NCI-H1694 (cell line): ENCODE measurements around the gene ZNF138.
"Not testable (repeated sequence)": the region's sequence is repeated elsewhere in the genome, so short reads cannot be mapped to it uniquely, and the experiment has no call there.

Experiments used
- DNase-seq: peaks from one replicate; lab custom pipeline; 2025; lab: John Stamatoyannopoulos, UW

Gene ZNF138

GRCh38 chr7:64794171-64794844 is at the start of gene ZNF138:
Gene ZNF138, plus strand, starts transcription at chr7:64794428. Its CDS starts 141 bp downstream, at chr7:64794569.
- DNase-seq: peak; percentile 95

DNA sequence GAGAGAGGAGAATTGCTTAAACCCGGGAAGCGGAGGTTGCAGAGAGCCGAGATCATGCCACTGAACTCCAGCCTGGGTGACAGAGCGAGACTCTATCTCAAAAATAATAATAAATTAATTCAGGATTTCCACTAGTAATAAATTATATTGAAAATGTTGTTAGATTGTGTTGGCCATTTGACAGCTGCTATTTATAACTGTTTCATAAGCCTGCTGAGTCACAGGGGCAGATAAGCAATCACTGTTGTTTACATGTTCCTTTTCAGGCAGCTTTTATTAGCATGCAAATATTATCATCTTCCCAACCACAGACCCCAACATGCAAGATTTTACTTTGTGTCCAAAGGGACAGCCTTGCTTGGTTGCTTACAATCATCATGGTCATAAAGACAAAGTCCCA is 49.5 kb upstream of the ZNF138 start:
- no peak for DNase-seq

DNA sequence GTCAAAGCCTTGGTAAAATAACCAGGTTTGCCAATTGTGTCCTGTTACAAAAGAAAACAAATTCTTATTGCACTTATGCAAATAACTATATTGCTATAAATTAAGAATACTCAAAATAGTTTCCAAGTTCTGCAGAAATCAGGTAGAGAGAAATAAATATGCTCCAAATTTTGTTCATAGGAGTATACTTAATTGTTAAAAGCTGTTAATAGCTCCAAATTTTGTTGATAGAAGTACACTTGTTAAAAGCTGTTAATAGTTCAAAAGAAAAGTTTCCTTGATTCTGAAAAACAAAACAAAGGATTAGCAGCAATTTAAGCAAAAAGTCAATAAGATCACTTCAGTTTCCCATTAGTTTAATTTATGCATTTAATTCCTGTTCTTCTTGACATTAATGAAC is 46.4 kb upstream of the ZNF138 start:
- DNase-seq: no peak

DNA sequence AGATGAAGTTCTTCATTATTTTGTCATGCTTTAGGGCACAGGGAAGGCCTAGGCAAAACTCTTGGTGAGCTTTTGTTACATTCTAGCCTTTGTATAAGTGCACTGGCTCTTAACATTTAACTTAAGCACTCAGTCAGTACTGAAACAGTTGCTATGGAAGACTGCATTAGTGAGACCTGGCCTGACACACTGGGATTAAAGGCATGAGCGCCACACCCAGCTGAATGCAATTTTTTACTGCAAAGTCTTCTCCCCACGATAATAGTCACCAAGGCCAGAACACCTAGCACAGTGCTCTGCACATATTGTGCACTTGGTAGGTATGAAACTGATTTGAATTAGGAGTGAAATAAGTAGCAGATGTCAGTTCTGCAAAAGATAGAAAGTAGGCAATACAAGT is 41.2 kb upstream of the ZNF138 start:
- DNase-seq: no peak

- DNase-seq: no peak
Measured at GRCh38 chr7:64755865-64756264, 38.4 kb upstream of the ZNF138 start.

DNA sequence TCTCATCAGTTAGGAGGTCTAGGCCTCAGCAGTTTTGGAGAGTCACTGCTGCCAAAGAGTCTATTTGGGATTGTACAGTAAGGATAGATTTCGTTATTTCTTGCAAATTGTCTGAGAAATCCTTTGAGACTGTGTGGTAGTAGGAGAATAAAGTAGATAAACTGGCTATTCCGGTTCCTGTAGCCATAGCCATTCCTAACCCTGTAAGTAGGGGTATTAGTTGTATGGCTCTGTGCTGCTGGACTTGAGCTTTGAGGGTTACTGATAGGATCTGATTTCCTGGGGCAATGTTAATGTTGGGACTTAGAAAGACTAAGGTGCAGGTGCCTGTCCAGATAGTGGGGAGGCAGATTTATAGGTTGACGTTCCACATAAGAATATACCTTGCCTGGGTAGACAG is 36.1 kb upstream of the ZNF138 start:
- DNase-seq: no peak

- no peak for DNase-seq
Measured at GRCh38 chr7:64768824-64769223, 25.4 kb upstream of the ZNF138 start.

- no peak for DNase-seq
Measured at GRCh38 chr7:64774204-64774842, 19.9 kb upstream of the ZNF138 start.

DNA sequence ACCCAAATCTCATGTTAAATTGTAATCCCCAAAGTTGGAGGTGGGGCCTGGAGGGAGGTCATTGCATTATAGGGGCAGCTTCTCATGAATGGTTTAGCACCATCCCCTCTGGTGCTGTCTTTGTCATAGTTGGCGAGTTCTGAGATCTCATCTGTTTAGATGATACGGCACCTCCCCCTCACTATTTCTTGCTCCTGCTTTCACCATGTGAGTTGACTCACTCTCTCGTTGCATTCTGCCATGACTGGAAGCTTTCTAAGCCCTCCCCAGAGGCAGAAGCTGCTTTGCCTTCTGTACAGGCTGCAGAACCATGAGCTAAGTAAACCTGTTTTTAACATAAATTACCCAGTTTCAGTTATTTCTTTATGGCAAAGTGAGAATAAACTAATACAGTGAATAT is 18.9 kb upstream of the ZNF138 start:
- DNase-seq: no peak

- DNase-seq: not testable (repeated sequence)
Measured at GRCh38 chr7:64784842-64785241, 9.4 kb upstream of the ZNF138 start.

DNA sequence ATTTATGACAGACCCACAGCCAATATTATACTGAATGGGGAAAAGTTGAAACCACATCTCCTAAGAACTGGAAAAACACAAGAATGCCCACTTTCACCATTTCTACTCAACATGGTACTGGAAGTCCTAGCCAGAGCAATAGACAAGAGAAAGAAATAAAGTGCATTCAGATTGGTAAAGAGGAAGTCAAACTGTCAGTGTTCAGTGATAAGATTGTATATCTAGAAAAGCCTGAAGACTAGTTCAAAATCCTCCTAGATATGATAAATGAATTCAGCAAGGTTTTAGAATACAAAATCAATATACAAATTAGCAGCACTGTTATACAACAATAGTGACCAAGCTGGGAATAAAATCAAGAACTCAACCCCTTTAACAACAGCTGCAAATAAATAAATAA is 6.9 kb upstream of the ZNF138 start:
- no peak for DNase-seq

GRCh38 chr7:64789241-64789640 is 5.0 kb upstream of the ZNF138 start:
- not testable (repeated sequence) for DNase-seq

DNA sequence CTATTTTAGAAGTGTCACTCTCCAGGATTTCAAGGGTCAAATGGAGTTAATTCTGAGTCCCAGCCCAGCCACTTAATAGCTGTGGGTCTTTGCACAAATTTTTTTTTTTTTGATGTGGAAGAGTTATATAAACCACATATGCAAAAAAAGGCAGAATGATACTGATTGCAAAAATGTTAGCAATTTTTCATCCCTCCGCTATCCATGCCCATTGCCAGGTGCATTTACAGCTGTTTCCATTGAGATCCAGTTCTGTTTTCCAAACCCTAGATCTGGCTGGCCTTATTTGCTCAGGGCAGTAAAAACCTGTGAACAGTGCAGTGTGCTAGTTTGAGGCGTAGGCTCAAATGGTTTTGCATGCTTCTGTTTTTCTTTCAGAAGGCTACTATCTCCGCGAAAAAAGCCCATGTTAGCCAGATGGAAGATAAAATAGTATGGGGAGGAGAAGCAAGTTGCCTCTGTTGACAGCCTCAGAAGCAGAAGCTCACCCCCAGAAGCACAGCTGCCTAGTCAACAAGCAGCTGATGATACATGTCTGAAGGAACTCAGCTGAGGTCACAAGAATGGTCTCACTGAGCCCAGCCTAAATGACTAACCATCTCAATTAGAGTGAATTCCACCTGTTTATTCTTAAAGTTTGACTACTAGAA is 997 bp upstream of the ZNF138 start:
- DNase-seq: no peak

GRCh38 chr7:64795176-64795575 is 948 bp downstream of the ZNF138 start:
- no peak for DNase-seq

GRCh38 chr7:64799169-64799568 is 4.9 kb downstream of the ZNF138 start:
- DNase-seq: not testable (repeated sequence)

DNA sequence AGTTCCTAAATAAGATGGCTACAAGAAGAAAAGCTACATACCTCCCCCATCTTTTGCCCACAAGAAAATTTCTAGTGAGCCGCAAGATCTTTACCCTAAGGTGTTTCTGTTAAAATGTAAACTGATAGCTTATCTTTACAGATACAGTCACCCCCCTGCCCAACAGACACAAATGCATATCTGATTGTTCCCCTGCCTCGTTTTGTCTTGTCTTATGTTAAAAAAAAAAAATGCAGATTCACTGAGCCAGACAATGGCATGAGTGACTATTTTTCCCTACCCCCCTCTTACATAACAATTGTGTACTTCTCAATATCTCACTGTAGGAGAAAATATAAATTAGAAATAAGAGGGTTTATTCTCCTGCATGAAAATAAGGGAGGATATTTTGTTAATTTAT is 8.5 kb downstream of the ZNF138 start:
- DNase-seq: no peak

DNA sequence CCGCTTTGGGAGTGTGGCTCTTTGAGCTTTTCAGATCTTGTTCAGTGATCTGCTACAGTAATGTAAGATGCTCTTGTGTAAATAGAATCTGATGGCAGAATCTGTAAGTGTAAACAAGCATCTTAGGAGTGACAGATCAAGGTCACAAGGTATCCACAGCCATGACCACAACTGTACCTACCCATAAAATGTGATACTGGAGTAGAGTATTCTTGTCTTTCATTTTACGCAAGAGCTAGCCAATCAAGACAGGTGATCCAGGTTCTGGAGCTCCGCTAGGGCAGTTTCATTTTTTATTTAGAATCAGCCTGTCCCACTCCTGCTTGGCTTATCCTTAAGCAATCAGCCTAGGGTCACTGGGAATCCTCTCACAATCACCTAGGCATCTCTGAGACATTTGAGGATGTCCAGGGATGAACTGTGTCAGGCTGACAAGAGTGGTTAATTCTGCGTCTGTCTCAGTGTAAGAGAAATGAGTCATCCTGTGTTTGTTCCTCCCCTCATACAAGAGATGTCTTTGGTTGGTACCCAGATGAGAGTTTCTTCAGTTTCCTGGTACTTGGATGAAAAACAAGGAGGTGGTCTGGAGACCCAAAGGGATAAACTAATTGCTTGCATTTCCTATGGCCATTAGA is 13.6 kb downstream of the ZNF138 start:
- no peak for DNase-seq

- DNase-seq: no peak
Measured at GRCh38 chr7:64811767-64812166, 17.5 kb downstream of the ZNF138 start.

GRCh38 chr7:64830926-64831325 is 36.7 kb downstream of the ZNF138 start:
- no peak for DNase-seq

DNA sequence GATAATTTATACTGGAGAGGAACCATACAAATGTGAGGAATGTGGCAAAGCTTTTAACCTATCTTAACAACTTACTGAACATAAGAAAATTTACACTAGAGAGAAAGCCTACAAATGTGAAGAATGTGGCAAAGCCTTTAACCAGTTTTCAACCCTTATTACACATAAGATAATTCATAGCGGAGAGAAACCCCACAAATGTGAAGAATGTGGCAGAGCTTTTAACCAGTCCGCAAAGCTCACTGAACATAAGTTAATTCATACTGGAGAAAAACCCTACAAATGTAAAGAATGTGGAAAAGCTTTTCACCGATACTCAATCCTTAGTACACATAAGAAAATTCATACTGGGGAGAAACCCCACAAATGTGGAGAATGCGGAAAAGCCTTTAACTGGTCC is 37.9 kb downstream of the ZNF138 start:
- DNase-seq: no peak

DNA sequence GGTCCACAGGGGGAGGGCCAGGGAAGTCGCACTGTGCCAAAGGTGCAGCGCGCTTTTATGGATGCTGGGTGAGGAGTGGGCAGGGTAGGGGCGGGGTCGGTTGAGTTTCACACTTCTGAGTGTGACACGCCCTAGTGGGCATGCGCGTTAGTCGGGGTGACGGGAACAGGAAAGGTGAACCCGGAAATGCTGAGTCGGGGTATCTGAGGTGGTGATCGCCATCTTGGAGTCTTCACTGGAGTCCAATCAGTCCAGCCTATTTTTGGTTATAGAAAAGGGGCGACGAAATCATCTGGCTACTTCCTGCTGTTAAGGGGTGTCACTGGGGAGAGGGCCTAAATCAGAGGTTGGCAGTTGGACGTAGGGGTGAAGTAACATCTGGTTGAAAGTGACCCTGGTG is 40.8 kb downstream of the ZNF138 start:
- DNase-seq: no peak

- DNase-seq: not testable (repeated sequence)
Measured at GRCh38 chr7:64835856-64836255, 41.6 kb downstream of the ZNF138 start.

- not testable (repeated sequence) for DNase-seq
Measured at GRCh38 chr7:64838051-64838450, 43.8 kb downstream of the ZNF138 start.
